Thyroid gland (tissue), 4 donors: ENCODE results near the gene IP6K3. TPM values are rescaled to one million over a fixed set of nuclear protein-coding genes. Genes with fewer than 3 reads are reported as not detected.
A peak's percentile ranks its signal among the peaks of the same experiment; 100 is the strongest.

Experiments
- DNase-seq, 2 donors: peaks; one replicate each; pipeline ENCODE4 v3.0.0-alpha.2; 2019
- H3K27ac ChIP-seq, 3 donors: fragments of 200-600 bp; sonication (generic); 1 replicate in 2 of 3; 2 replicates in 1 of 3; pipeline ENCODE4 v1.5.1; 2016 to 2019; ENCODE audit warnings: mild to moderate bottlenecking in 1 of 3, moderate library complexity in 1 of 3
- H3K27me3 ChIP-seq: fragments of 200-600 bp; sonication (generic); one replicate; pipeline ENCODE4 v1.5.1; 2019
- H3K36me3 ChIP-seq, 2 donors: fragments of 200-600 bp; sonication (generic); one replicate each; pipeline ENCODE4 v1.5.1; 2016 to 2019
- H3K4me1 ChIP-seq, 2 donors: fragments of 200-600 bp; sonication (generic); one replicate each; pipeline ENCODE4 v1.5.1; 2017 to 2019
- H3K4me3 ChIP-seq, 3 donors: fragments of 200-600 bp; sonication (generic); replicated peaks in 1 of 3; 1 replicate in 2 of 3; 2 replicates in 1 of 3; pipeline ENCODE4 v1.5.1; 2016; ENCODE audit warnings: mild to moderate bottlenecking in 1 of 3
- H3K9me3 ChIP-seq: fragments of 200-600 bp; sonication (generic); one replicate; pipeline ENCODE4 v1.5.1; 2017
- POLR2A ChIP-seq, 2 donors: fragments of 450-650 bp; IDR thresholded peaks; one replicate each; pipeline ENCODE4 v1.6.1; 2017; ENCODE audit warnings: antibody characterized with exemption in 2 of 2, mild to moderate bottlenecking in 2 of 2, moderate library complexity in 1 of 2
- WGBS, 2 donors: methylation state at CpG; one replicate each; pipeline ENCODE4 v1.1.5; 2017; 5-methylcytosine and 5-hydroxymethylcytosine counted together
- intact Hi-C: fragments of 100-400 bp; cut with DNase I; formaldehyde crosslinking; loops from one replicate; pipeline ENCODE4 v1.15.1; 2023
- total RNA-seq, 4 donors: library from RNA; depleted of rRNA; stranded (reverse); fragments of >200 nt; gene quantifications; one replicate each; pipeline ENCODE4 v1.2.3, GENCODE V29; 2016
- TF ChIP-seq, protein P1 (sequence below), 6 experiments: fragments of 200-600 bp in 3 of 6; fragments of 450-650 bp in 3 of 6; sonication (generic) in 3 of 6; IDR thresholded peaks; one replicate each; pipeline ENCODE4 v1.5.1; 2016 to 2019; ENCODE audit warnings: antibody characterized with exemption in 6 of 6, mild to moderate bottlenecking in 2 of 6, inconsistent platforms in 1 of 6, moderate library complexity in 1 of 6

Gene IP6K3
- total RNA-seq, 4 donors from 2014 or later = 7.9 to 20.5 (median 17.1) TPM

DNA sequence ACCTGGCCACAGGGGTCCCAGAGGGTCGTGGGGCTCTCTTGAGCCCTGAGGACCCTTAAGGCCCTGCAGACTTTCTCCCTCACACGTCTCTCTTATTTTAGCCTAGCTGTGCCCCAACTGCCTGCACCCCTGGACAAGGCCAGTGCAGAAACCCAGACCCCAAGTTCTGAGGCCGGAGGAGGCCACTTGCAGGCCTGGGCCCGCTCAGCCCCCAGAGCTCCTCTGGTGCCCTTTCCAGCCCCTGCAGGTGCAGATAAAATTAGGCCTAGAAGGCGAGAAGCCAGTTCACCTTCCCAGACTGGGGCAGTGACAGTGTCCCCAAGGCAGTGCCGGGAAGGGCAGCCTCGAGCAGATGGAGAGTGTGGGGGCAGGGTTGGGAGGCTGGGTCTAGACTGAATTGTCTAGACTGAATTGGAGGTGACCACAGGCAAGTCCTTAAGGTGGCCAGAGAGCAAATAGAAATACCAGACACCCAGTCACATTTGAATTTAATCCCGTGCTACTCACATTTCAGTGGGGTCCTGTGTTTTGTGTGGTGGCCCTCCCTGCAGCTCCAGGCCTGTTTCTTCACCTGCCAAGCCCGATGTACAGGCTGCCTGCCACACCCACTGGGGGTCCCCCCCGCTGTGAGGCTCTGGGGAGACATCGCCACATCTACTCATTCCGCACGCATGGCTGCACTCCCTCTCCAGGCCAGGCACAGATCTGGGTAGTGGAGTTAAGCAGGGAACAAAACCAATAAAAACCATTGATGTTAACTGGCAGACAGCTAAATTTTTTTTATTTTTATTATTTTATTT is 8.6 kb upstream of the IP6K3 start:
- TF ChIP-seq, protein P1, sequence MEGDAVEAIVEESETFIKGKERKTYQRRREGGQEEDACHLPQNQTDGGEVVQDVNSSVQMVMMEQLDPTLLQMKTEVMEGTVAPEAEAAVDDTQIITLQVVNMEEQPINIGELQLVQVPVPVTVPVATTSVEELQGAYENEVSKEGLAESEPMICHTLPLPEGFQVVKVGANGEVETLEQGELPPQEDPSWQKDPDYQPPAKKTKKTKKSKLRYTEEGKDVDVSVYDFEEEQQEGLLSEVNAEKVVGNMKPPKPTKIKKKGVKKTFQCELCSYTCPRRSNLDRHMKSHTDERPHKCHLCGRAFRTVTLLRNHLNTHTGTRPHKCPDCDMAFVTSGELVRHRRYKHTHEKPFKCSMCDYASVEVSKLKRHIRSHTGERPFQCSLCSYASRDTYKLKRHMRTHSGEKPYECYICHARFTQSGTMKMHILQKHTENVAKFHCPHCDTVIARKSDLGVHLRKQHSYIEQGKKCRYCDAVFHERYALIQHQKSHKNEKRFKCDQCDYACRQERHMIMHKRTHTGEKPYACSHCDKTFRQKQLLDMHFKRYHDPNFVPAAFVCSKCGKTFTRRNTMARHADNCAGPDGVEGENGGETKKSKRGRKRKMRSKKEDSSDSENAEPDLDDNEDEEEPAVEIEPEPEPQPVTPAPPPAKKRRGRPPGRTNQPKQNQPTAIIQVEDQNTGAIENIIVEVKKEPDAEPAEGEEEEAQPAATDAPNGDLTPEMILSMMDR (IDR thresholded peaks at IDR 0.05) = peak in 1 of 6 experiments; percentile 5
- TF ChIP-seq POLR2A (IDR thresholded peaks at IDR 0.05) = no peak
- Histone ChIP-seq H3K27ac (peak overlapping the region; percentile 45 to 78 (median 74)), H3K27me3 (no peaks in the 10 kb centered on the region), H3K4me1 (peaks cover 62 to 75% of the 10 kb centered on the region in 2 donors), H3K9me3 (no peaks in the 10 kb centered on the region), H3K4me3 (no peak overlapping the region), H3K36me3 (no peaks in the 10 kb centered on the region)
- DNase-seq = peak; percentile 95 to 97
- intact Hi-C loops = no loop called here
- WGBS, 2 donors = 47 to 48% methylated on average over 13 of the region's 13 CpGs

DNA sequence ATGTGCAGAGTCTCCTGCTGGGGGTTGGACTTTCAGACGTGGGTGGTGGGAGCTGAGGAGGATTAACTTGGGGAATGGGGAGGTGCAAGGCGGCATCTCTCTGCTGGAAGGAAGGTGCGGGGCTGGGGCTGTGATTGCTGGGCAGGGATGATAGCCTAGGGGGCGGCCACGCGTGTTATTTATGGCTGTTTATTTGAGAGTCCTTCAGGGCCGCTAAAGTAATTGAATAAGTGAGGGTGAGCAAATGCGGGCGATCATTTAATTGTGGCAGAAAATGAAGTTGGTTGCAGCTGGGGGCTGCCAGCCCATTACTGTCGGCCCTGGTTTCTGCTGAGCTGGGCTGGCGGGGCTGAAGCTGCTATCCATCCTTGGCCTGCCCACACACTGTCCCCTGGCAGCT is 7.5 kb upstream of the IP6K3 start:
- Histone ChIP-seq H3K4me1 (peaks cover 58 to 66% of the 10 kb centered on the region in 2 donors), H3K27ac (peak overlapping the region; percentile 45 to 78 (median 74)), H3K27me3 (no peaks in the 10 kb centered on the region), H3K36me3 (no peaks in the 10 kb centered on the region), H3K9me3 (no peaks in the 10 kb centered on the region), H3K4me3 (no peak overlapping the region)
- intact Hi-C loops = no loop called here
- 74 to 77% methylated on average over 11 of the region's 11 CpGs for WGBS, 2 donors
- DNase-seq = no peak
- no peak for TF ChIP-seq POLR2A (IDR thresholded peaks at IDR 0.05)
- TF ChIP-seq, protein P1 (IDR thresholded peaks at IDR 0.05) = no peak

DNA sequence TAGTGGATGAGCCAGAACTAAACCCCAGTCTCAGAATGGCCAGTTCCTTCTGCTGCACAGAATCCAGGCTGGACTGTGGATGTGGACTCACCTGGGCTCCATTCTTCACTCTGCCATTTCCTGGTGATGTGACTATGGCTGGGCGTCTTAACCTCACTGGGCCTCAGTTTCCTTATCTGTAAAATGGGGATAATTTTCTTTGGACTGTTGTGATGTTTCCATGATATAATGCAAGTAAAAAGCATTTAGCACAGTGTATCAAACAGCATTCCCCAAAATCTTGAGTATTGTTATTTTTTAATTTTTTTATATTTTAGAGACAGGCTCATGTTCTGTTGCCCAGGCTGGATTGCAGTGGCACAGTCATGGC is 5.9 kb upstream of the IP6K3 start:
- Histone ChIP-seq H3K36me3 (no peaks in the 10 kb centered on the region), H3K4me3 (no peak overlapping the region), H3K9me3 (no peaks in the 10 kb centered on the region), H3K4me1 (peaks cover 54 to 62% of the 10 kb centered on the region in 2 donors), H3K27me3 (no peaks in the 10 kb centered on the region), H3K27ac (peak overlapping the region; percentile 69 to 78 (median 76))
- no peak for TF ChIP-seq POLR2A (IDR thresholded peaks at IDR 0.05)
- TF ChIP-seq, protein P1 (IDR thresholded peaks at IDR 0.05) = no peak
- DNase-seq = no peak
- 94 to 100% methylated on average over 1 of the region's 1 CpG for WGBS, 2 donors
- intact Hi-C loops = no loop called here

DNA sequence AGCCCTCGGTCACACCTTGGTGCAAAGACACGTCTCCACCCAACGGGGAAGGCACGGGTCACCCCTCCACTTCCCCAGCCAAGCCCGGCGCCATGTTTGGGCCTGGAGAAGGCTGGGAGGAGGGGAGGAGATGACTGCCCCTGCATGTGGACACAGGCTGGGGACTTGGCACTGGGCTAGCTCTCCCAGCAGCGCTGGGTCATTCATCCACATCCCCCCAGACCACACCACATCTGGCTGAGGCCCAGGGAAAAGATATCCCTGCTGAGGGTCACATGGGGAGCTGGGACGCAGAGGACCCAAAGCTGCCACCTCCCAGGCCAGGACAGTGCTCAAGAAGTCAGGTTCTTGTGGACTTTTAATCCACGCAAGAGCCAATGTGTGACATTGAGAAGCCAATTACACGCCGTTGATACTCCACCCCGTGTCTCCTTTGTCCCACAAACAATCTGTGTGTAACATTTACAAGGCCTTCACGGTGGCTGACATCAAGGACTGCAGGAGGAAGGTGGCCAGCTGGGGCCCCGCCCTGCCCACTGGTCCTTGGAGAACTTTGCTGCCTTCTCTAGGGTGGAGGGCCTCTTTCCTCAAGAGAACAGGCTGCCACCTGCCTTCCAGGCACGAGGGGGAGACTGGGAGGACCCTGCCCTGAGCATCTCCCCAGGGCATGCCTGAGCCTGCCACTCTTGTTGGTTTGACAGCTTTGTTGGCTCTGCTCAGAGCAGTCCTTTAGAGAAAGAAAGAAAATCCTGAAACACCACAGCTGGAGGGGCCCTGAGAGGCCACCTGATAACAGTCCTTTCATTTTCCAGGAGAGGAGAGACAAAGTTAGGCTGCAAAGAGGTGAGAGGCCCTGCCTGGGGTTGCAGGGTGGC is 5.3 kb upstream of the IP6K3 start:
- no peak overlapping the region for H3K4me3 ChIP-seq
- H3K27me3 ChIP-seq = no peaks in the 10 kb centered on the region
- no peaks in the 10 kb centered on the region for H3K36me3 ChIP-seq
- DNase-seq = peak; percentile 82 to 87
- H3K4me1 ChIP-seq = peaks cover 57 to 66% of the 10 kb centered on the region in 2 donors
- 43 to 47% methylated on average over 14 to 15 of the region's 15 CpGs for WGBS, 2 donors
- TF ChIP-seq, protein P1 (IDR thresholded peaks at IDR 0.05) = peak in 2 of 6 experiments; percentile 11 to 14
- peak in 1 of 2 donors; percentile 21 for TF ChIP-seq POLR2A (IDR thresholded peaks at IDR 0.05)
- peak overlapping the region; percentile 69 to 78 (median 76) for H3K27ac ChIP-seq
- intact Hi-C loops = no loop called here
- H3K9me3 ChIP-seq = no peaks in the 10 kb centered on the region
